NCI-H748 (cell line): Measurements from ENCODE around the gene THPO.

ENCODE experiments used
- DNase-seq: peaks from one replicate; lab custom pipeline; 2025; ENCODE audit not compliant: unreplicated experiment; lab: John Stamatoyannopoulos, UW

THPO gene

DNA sequence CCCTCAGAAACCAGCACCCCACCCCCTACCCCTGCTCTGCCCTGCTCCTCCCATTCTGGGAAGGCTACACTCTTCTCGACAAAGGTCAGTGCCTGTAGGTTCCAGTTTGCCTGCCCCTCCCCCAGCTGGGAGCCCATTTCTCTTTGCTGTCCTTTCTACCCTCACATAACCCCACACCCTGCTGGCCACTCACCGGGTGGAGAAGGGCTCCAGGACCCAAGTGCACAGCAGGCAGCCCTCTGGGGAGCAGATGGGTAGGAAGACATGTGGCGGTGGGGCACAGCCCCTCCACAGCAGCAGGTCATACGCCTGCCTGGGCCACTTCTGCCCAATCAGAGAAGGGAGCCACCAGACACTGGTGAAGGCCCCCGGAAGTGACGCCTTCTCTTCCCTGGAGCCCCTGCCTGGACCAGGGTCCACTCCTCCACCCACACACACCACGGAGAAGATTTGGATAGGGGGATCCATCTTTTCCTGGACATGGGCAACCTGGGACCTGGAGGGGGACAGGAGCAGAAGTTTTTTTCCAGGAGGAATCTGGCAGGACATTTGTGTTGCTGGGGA is at the start of gene THPO:
Gene THPO (minus strand): TSS at position 326 of the 564 bp plus-strand sequence. CDS start 1,948 bp downstream, outside the sequence.
- no peak for DNase-seq

DNA sequence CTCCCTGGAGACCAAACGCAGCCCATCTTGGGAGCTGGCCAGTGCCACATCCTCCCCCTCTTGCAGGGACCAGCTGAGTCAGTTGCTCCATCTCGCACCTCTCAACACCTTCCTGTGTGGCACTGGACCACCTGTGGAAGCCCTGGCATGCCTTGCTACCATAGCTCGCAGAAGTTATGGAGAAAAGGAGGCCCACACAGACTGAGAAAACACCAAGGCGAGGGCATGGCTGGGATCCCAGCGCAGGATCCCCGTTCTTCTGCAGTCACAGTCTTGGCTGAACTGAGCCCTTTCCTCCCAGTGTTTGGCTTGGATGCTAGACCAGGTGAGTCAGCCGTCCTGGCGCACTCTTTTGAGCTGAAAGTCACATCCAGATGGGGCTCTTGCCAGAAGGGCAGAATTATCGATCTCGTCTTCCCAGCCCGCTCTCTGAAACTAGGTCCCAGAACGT is 48.7 kb upstream of the THPO start:
- no peak for DNase-seq

- DNase-seq = no peak
Observed at GRCh38 chr3:184423561-184423960, 45.6 kb upstream of the THPO start.

DNA sequence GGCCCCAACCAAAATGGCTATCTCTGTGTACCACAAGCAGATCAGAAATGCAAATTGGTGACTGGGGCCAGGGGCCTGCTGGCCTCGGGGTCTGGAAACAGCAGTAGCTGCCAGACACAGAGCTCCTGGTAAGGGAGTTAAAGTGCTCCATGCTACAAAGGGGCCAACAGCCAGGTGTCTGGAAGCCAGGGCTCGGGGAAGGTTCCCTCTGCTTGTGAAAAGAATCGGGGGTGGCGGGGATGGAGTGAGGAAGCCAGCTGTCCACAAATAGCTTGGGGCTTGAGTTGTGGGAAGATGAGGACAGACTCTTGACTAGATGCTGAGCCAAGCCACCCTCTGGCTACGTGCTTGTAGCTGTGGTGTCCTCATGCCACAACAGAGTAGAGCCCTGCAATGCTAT is 41.2 kb upstream of the THPO start:
- no peak for DNase-seq

DNA sequence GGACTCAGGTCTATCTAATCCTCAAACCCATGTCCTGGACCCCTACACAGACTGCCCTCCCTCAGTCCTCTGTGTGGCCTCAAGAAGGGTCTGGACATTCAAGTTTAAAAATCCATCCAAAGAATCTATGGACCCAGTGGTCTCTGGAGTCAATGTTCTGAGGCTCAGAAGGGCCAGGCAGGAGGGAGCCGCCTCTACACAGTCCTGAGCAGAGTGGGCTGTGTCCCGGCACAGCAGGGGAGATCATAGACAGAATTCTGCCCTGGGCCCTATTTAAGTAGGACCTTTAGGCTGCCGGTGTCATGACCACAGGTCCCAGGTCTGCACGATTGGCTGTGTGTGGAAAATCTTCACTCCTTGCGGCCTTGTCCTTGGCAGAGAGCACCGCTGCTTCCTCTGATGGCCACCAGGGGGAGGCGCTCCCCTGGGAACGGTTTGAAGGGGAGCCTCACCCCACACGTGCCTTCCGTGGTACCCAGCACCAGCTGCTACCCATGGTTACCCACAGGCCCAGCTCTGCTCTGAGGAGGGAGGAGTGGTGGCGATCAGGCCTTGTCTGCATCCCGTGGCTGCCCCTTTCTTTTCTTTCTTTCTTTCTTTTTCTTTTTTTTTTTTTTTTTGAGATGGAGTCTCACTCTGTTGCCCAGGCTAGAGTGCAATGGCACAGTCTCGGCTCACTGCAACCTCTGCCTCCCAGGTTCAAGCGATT is 39.8 kb upstream of the THPO start:
- DNase-seq = peak; percentile 52

- no peak for DNase-seq
Observed at GRCh38 chr3:184415203-184415490, 37.1 kb upstream of the THPO start.

- DNase-seq = no peak
Observed at GRCh38 chr3:184414418-184415202, 36.6 kb upstream of the THPO start.

DNA sequence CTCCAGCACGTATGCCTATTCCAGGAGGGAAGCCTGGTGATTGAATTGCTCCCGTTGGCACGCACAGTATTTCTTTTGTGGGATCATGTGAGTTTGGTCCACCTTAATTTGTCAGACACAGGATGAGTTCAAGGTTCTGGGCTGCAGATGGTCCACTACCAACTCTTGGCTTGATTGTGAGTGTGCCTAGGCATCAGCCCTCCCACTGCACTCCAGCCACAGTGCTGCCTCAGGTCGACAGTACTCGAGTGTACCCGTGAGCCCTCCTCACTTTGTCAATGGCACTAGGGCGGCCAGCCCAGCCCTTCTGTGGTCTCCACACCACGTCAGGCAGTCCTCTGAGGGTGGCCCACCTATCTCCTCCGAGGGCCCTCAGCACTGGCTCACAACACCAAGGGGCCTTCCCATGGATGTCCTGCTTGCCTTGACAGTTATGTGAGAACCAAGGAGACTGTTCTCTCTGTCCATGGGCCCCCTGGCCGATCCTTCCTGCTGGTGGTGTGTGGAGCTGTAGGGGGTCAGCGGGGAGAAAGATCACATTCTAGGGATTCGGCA is 32.0 kb upstream of the THPO start:
- no peak for DNase-seq

GRCh38 chr3:184409331-184409926 is 31.4 kb upstream of the THPO start:
- DNase-seq = no peak

- DNase-seq = no peak
Observed at GRCh38 chr3:184405075-184406030, 27.3 kb upstream of the THPO start.

- DNase-seq = no peak
Observed at GRCh38 chr3:184399410-184399809, 21.4 kb upstream of the THPO start.

DNA sequence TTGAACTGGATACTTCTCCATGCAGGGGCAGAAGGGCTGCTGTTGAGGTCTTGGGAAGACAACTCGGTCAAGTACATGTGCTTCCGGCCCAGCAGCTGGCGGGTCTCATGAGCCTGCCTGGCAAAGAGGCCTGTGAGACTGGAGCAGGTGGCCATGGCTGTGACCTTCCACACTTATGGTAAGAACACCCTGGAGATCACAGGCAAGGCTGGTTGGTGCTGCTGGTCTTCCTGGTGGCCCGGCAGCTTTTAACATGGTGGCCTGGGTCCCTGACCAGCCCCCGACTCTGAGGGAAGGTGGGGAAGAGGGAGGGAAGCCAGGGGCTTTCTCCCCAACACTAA is 17.3 kb upstream of the THPO start:
- no peak for DNase-seq

- DNase-seq = no peak
Observed at GRCh38 chr3:184391266-184391665, 13.3 kb upstream of the THPO start.

GRCh38 chr3:184389935-184390528 is 12.0 kb upstream of the THPO start:
- DNase-seq = no peak

- DNase-seq = no peak
Observed at GRCh38 chr3:184389384-184389783, 11.4 kb upstream of the THPO start.

- no peak for DNase-seq
Observed at GRCh38 chr3:184388936-184389230, 10.9 kb upstream of the THPO start.

DNA sequence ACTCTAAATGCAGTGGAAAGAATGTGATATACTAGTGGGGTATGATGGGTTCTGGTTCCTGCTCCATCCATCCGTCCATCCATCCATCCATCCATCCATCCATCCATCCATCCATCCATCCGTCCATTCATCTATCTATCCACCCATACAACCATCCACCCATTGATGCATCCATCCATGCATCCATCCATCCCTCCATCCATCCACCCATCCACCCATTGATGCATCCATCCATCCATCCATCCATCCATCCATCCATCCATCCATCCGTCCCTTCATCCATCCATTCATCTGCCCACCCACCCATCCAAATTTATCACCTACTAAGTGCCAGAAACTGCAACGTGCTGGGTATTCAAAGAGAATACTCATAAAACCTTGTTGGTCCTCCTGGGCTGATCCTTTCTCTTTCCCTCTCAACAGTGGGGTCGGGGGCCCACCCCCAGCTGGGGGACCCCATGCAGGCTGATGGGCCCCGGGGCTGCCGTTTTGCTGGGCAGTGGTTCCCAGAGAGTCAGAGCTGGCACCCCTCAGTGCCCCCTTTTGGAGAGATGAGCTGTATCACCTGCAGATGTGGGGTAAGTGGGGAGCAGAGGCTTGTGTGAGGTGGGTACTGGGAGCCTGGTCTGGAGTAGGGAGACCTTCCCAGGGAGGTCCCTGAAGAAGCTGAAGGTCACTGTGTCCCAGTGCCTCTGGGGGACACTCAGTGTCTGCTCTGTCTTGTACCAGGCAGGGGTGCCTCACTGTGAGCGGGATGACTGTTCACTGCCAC is 10.3 kb upstream of the THPO start:
- no peak for DNase-seq

DNA sequence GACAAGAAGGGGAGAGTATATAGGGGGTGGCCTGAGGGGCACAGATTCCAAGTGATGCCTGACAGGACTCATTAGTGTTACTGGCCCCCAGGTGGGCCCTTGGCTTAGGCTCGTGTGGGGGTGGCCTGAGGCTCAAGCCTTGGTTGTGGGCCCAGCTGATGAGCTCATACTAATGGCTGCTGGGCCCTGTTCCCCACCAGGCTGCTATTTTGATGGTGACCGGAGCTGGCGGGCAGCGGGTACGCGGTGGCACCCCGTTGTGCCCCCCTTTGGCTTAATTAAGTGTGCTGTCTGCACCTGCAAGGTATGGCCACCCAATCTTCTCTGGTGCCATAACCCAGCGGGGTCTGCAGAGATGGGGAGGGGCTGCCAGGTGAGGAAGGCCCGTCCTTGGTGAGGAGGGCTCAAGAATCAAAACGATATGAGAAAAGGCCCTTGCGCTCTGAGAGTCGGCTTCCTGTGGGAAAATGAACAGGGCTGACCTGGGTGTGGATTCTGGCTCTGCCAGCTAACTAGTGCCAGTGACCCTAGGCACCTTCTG is 9.2 kb upstream of the THPO start:
- no peak for DNase-seq

- no peak for DNase-seq
Observed at GRCh38 chr3:184386047-184386806, 8.2 kb upstream of the THPO start.
